Measurements from ENCODE around the gene CERS1.

The CERS1 gene

DNA sequence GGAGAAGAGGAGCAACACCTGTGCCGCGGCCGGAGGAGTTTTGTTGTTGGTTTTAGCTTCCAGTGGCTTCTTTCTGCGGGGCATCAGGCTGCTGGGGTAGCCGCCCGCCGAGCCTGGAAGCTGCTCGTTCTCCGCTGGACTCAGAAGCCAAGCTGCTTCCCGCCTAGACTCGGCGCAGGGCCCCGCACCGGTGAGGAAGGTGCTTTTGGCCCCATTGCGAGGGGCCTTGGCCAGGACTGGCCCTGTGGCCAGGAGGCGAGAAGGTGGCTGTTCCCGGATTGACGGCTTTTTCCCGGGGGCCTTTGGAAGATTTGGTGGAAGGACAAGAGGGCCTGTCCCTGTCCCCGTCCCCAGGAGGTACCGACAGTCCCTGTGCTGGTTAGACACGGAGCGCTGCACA is 28.8 kb downstream of the CERS1 start:
- TF ChIP-seq EGR1 (IDR thresholded peaks at IDR 0.05) (no peak), RAD21 (IDR thresholded peaks at IDR 0.05; ENCODE audit: low read depth) (no peak), NFIC (IDR thresholded peaks at IDR 0.05) (no peak), TCF12 (IDR thresholded peaks at IDR 0.05; ENCODE audit: low read depth) (no peak), TAF1 (IDR thresholded peaks at IDR 0.05; ENCODE audit: low read depth) (no peak), ZBTB7A (IDR thresholded peaks at IDR 0.05; ENCODE audit: low read depth) (no peak), CREB1 (IDR thresholded peaks at IDR 0.05; ENCODE audit: low read depth) (no peak), EP300 (IDR thresholded peaks at IDR 0.05; ENCODE audit: borderline replicate concordance) (no peak), FOXM1 (IDR thresholded peaks at IDR 0.05; ENCODE audit: borderline replicate concordance, low read depth) (no peak)

DNA sequence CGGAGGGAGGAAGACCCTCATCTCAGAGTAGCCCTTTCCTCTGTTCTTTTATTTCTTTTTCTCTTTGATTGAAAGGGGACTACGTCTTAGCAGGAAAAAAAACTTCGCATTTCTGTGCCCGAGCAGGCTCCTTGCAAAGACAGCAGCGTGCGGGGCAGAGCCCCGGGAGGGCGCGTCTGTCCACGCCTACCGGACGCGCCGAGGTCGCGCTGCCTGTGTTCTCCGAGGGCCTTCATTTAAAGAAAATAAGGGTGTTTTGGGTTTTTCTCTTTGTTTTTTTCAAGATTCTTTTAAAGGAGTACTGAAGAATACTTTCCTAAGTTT is 29.2 kb downstream of the CERS1 start:
- TF ChIP-seq EGR1 (IDR thresholded peaks at IDR 0.05) = no peak
- TF ChIP-seq ZBTB7A (IDR thresholded peaks at IDR 0.05; ENCODE audit: low read depth) = 0 out of 2 replicates have a peak, but pooled peaks have one; percentile 6

DNA sequence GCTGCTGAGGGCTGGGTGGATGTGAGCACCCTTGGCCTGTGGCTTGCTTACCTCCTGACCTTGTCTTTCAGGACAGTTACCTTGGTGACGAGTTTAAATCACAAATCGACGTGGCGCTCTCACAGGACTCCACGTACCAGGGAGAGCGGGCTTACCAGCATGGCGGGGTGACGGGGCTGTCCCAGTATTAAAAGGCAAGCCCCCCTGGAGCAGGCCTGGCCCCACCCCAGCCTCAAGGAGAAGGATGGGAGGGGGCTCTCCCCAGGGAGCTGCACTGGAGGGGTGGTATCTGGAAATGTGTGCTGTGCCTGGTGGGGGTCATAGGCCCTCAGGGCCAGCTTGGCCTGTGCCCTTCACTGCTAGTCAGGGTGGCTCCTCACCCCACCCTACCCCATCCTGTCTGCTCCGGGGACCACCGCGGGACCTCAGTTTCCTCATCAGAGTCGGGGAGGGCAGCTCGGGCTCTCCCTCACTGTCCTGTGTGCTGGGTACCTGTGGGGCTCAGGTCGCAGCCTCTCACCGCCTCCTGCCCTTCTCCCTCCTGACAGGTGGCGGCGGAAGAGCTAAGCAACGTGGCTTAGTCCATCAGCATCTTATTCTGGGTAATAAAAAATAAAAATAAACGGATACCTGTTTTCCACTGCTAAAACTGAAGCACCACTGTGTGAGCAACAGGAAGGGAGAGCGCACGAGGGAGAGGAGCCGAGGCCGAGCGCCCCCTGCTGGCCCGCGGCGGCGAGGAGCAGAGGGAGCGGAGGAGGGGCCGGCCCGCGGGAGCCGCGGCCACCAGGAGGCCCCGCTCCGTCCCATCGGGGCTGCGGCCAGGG is 29.8 kb downstream of the CERS1 start:
- TF ChIP-seq NFIC (IDR thresholded peaks at IDR 0.05) = no peak
- TF ChIP-seq FOXM1 (IDR thresholded peaks at IDR 0.05; ENCODE audit: borderline replicate concordance, low read depth) = no peak
- TF ChIP-seq ZBTB7A (IDR thresholded peaks at IDR 0.05; ENCODE audit: low read depth) = 0 out of 2 replicates have a peak, but pooled peaks have one; percentile 25
- TF ChIP-seq, protein P1, sequence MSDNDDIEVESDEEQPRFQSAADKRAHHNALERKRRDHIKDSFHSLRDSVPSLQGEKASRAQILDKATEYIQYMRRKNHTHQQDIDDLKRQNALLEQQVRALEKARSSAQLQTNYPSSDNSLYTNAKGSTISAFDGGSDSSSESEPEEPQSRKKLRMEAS (IDR thresholded peaks at IDR 0.05) = peak; percentile 42; the same call in 1 of the 2 replicates
- TF ChIP-seq TEAD4 (IDR thresholded peaks at IDR 0.05) = no peak
- no peak for TF ChIP-seq CREB1 (IDR thresholded peaks at IDR 0.05; ENCODE audit: low read depth)
- no peak for TF ChIP-seq EP300 (IDR thresholded peaks at IDR 0.05; ENCODE audit: borderline replicate concordance)
- peak; percentile 58 for TF ChIP-seq RAD21 (IDR thresholded peaks at IDR 0.05; ENCODE audit: low read depth)
- TF ChIP-seq, protein P2, sequence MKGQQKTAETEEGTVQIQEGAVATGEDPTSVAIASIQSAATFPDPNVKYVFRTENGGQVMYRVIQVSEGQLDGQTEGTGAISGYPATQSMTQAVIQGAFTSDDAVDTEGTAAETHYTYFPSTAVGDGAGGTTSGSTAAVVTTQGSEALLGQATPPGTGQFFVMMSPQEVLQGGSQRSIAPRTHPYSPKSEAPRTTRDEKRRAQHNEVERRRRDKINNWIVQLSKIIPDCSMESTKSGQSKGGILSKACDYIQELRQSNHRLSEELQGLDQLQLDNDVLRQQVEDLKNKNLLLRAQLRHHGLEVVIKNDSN (IDR thresholded peaks at IDR 0.05) = no peak

DNA sequence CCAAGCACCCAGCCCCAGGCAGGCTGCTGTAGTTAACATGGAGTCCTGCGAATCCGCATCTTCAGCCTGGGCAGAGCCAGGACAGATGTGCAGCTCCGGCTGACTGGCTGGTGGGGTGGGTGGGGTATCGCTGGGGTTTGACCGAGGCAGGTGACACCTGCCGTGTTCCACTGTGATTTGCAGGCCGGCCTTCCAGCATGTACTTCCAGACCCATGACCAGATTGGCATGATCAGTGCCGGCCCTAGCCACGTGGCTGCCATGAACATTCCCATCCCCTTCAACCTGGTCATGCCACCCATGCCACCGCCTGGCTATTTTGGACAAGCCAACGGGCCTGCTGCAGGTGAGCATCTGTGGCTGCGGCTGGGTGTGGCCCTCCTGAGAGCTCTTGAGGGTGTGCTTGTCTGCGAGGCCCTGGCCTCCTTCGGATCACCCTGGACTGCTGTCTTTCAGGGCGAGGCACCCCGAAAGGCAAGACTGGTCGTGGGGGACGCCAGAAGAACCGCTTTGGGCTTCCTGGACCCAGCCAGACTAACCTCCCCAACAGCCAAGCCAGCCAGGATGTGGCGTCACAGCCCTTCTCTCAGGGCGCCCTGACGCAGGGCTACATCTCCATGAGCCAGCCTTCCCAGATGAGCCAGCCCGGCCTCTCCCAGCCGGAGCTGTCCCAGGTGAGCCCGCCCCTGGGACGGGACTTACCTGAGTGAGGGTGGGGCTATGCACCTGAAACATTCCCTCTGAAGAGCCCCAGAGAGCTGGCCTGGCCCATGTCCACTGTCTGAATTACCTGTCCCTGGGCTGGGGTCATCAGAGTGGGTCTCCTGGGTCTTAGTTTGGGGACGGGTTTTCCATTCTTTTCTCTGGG is 30.6 kb downstream of the CERS1 start:
- no peak for TF ChIP-seq YY1 (IDR thresholded peaks at IDR 0.05; ENCODE audit: low read depth)

DNA sequence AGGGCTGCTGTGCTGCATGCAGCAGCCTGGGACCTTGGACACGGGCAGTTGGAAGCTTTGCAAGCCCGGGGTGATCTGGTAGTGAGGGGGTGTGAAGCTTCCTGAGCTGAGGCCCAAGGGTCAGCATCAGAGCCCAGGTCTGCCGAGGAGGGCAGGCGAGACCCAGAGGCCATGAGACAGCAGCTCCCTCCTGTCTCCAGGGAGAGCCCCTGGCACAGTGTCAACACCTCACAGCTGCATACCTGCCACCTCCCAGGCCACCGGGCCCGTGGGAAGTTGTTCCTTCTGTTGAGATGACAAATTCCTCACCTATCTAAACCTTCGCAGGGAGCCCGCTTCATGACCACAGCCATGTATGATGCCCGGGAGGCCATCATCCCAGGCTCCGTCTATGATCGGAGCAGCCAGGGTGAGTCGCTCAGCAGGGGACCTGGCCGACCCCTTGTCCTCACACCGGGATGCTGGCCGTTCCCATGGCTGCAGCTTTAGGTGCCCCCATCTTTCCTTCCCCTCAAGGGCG is 32.1 kb downstream of the CERS1 start:
- no peak for TF ChIP-seq RAD21 (IDR thresholded peaks at IDR 0.05; ENCODE audit: low read depth)
- no peak for TF ChIP-seq TAF1 (IDR thresholded peaks at IDR 0.05; ENCODE audit: low read depth)
- TF ChIP-seq YY1 (IDR thresholded peaks at IDR 0.05; ENCODE audit: low read depth) = no peak
- no peak for TF ChIP-seq CEBPB (IDR thresholded peaks at IDR 0.05)

DNA sequence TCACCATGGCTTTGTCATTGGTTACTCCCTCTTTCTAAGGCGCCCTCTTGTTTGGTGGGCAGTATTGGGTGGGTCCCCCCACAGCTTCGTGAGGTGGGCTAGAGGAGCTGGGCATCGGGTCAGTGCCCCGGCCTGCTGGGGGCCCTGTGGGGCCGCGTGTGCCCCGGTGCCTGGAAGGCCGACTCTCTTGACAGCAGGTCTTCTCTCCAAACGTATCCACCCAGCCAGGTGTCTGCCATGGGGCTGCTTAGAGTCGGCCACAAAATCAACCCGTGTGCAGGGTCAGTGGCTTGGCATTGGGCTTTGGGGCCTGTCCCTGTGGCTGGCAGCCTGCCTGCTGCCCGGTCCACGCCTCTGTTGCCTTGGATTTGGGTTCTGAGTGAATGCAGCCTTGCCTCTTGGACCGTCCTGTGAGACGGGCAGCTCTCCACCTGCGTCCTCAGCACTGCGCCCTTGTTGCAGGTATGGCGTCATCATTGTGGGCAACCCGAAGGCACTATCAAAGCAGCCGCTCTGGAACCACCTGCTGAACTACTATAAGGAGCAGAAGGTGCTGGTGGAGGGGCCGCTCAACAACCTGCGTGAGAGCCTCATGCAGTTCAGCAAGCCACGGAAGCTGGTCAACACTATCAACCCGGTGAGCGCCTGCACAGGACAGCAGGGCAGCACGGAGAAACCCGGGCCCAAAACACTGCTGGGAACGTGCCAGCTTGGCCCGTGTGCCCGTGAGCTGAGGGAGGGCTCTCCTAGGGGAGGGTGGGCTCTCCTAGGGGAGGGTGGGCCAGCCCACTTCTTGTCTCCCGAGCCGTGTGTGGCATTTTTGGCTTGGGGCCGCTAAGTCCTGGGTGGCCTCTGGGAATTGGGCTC is 32.7 kb downstream of the CERS1 start:
- TF ChIP-seq, protein P1 (IDR thresholded peaks at IDR 0.05) = no peak
- TF ChIP-seq EP300 (IDR thresholded peaks at IDR 0.05; ENCODE audit: borderline replicate concordance) = no peak
- no peak for TF ChIP-seq YY1 (IDR thresholded peaks at IDR 0.05; ENCODE audit: low read depth)
- TF ChIP-seq EGR1 (IDR thresholded peaks at IDR 0.05) = no peak
- no peak for TF ChIP-seq NFIC (IDR thresholded peaks at IDR 0.05)
- TF ChIP-seq, protein P3, sequence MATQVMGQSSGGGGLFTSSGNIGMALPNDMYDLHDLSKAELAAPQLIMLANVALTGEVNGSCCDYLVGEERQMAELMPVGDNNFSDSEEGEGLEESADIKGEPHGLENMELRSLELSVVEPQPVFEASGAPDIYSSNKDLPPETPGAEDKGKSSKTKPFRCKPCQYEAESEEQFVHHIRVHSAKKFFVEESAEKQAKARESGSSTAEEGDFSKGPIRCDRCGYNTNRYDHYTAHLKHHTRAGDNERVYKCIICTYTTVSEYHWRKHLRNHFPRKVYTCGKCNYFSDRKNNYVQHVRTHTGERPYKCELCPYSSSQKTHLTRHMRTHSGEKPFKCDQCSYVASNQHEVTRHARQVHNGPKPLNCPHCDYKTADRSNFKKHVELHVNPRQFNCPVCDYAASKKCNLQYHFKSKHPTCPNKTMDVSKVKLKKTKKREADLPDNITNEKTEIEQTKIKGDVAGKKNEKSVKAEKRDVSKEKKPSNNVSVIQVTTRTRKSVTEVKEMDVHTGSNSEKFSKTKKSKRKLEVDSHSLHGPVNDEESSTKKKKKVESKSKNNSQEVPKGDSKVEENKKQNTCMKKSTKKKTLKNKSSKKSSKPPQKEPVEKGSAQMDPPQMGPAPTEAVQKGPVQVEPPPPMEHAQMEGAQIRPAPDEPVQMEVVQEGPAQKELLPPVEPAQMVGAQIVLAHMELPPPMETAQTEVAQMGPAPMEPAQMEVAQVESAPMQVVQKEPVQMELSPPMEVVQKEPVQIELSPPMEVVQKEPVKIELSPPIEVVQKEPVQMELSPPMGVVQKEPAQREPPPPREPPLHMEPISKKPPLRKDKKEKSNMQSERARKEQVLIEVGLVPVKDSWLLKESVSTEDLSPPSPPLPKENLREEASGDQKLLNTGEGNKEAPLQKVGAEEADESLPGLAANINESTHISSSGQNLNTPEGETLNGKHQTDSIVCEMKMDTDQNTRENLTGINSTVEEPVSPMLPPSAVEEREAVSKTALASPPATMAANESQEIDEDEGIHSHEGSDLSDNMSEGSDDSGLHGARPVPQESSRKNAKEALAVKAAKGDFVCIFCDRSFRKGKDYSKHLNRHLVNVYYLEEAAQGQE (IDR thresholded peaks at IDR 0.05; ENCODE audit: low read depth) = no peak
- no peak for TF ChIP-seq RAD21 (IDR thresholded peaks at IDR 0.05; ENCODE audit: low read depth)
- TF ChIP-seq TEAD4 (IDR thresholded peaks at IDR 0.05) = no peak
- TF ChIP-seq ZBTB7A (IDR thresholded peaks at IDR 0.05; ENCODE audit: low read depth) = no peak
- TF ChIP-seq, protein P2 (IDR thresholded peaks at IDR 0.05) = no peak
- TF ChIP-seq CEBPB (IDR thresholded peaks at IDR 0.05) = no peak
- TF ChIP-seq TAF1 (IDR thresholded peaks at IDR 0.05; ENCODE audit: low read depth) = no peak
- TF ChIP-seq FOXM1 (IDR thresholded peaks at IDR 0.05; ENCODE audit: borderline replicate concordance, low read depth) = no peak
- no peak for TF ChIP-seq TCF12 (IDR thresholded peaks at IDR 0.05; ENCODE audit: low read depth)
- no peak for TF ChIP-seq CREB1 (IDR thresholded peaks at IDR 0.05; ENCODE audit: low read depth)
